GM19468 (cell line): ENCODE results near the gene FHOD1.

Experiments used
- ATAC-seq: cut with Tn5 transposase; IDR thresholded peaks from one replicate; pipeline ENCODE4 v1.9.1; 2021; ENCODE audit warnings: mild to moderate bottlenecking, moderate library complexity, moderate number of reproducible peaks; ENCODE audit not compliant: unreplicated experiment; ENCODE audit errors: extremely low read depth

The FHOD1 gene

DNA sequence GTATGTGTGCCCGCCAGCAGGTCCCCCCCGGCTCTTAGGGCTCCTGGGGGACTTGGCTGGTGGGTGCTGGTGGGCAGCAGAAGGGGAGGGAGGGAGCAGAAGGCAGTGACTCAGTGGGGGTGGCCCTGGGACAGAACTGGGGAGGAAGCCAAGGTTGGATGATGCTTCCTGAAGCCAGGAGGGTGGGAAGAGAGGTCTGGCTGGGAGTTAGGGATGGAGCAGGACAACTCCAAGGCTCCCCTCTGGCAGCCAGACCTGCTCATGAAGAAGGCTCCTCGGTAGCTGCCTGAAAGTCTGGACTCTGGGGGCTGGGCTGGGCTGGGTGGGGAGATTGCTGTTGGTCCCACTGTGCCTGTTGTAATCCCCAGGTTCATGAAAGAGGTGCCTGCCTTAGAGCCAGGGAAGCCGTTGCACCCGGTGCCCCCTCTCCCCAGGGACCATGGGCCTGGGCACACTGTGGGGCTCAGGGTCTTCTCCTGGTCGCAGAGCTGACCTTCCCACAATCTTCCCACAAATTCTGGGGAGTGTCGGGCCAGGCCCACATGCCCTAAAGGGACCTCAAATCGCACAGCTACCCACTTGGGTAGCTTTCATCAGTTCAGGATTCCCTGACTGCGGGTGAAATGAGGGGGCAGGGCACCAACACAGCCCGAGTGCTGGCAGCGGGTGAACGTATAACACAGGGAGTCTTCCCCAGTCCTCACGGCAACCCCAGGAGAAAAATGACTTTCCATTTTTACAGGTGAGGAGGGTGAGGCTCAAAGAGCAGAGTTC is 30.9 kb upstream of the FHOD1 start:
- no peak for ATAC-seq

- no peak for ATAC-seq
These were observed 30.2 kb upstream of the FHOD1 start for GRCh38 chr16:67277294-67277998.

DNA sequence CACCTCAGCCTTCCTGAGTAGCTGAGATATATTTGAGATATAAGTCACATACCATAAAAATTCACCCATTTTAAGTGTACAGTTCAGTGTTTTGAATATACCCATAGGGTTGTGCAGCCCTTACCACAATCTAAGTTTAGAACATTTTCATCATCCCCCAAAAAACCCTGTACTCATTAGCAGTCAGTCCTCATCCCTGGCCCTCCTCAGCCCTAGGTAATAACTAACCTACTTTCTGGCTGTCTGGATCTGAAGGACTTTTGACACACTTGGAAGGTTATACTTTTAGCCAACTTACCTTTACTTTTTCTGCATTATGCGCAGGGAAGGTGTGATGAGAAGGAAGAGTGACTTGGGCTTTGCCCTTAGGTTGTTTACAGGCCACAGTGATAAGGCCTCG is 28.0 kb upstream of the FHOD1 start:
- no peak for ATAC-seq

DNA sequence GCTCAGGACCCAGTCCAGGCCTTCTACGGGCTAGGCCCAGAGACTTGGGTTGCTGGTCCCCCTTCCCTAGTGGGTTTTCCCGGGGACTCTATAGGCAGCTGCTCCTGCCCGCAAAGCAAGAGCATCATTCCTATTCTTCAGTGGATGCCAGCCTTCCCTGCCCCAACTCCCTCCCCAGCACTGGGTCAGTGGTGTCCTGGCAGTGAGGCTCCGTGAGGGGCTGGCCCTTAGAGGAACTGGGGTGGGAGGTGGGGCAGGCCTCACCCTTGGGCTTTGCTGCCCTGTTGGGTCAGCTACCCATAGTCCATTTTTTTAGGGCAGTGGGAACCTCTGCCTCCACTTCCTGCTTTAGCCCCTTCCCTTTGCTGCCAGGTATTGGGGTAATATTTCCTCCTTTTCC is 24.2 kb upstream of the FHOD1 start:
- no peak for ATAC-seq

GRCh38 chr16:67270931-67271338 is 23.7 kb upstream of the FHOD1 start:
- no peak for ATAC-seq

DNA sequence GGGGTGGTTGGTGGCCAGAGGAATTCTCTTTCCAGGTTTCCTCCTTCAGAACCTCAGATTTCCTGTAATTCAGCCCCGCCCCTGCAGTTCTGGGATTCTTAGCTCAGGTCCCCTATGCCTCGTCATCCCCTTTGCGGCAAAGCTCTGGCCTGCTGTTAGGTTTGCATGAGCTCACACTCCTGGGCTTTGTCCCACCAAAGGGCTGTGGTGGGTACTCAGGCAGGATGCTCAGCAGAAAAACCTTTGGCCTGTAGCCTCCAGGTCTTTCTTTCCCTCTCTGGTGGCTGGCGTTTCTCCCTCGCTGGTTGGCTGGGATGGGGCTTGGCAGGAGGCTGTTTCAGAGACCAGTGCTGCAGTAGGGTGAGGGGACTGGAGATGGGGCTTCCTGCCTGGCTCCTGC is 22.5 kb upstream of the FHOD1 start:
- ATAC-seq, result no peak

- no peak for ATAC-seq
These were observed 20.9 kb upstream of the FHOD1 start for GRCh38 chr16:67268136-67268579.

- no peak for ATAC-seq
These were observed 18.6 kb upstream of the FHOD1 start for GRCh38 chr16:67265834-67266233.

DNA sequence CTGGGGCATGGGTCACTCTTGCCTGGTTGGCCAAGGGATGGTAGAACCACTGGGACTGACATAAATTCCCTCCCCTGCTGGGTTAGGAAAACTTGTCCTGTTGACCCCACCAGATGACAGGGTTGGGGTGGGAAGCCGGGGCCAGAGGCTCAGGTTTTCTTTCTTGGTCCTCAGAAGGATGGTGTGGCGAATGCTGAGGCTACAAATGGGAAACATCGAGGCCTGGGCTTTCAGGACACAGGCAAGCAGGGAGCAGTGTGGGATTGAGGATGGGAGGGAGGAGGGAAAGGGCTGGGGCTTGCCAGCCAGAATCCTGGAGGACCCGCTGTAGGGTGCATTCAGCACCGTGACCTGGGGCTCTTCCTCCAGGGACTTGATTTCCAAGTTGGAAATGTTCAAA is 17.6 kb upstream of the FHOD1 start:
- no peak for ATAC-seq

DNA sequence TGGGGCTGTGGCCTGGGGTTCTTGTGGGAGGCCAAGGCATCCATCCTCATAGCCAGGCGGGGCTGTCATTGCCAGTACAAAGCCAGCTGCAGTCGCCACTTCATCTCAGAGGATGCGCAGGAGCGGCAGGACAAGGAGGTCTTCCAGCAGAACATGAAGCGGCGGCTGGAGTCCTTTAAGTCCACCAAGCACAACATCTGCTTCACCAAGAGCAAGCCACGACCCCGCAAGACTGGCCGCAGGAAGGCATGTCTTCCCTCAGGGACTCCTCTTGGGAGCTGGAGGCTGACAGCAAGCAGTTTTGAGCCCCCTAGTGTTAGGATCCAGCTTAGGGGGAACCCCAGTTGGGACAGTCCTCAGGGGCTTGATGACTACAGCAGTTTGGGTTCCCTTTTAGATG is 17.0 kb upstream of the FHOD1 start:
- ATAC-seq, result no peak

DNA sequence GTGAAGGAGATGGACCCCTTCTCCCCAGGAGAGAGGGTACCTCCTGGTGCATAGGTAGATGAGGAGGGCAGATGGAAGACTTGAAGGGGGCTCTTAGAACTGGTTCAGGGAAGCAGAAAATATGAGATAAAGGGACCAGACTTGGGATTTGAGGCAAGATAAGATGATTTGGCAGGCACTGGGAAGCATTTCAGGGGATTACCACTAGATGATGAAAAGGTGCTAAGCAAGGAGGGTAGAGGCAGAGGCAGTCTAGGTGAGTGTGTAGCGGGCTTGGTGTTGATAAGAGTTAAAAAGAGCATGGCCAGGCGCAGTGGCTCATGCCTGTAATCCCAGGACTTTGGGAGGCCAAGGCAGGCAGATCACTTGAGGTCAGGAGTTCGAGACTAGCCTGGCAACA is 15.9 kb upstream of the FHOD1 start:
- ATAC-seq, result no peak

DNA sequence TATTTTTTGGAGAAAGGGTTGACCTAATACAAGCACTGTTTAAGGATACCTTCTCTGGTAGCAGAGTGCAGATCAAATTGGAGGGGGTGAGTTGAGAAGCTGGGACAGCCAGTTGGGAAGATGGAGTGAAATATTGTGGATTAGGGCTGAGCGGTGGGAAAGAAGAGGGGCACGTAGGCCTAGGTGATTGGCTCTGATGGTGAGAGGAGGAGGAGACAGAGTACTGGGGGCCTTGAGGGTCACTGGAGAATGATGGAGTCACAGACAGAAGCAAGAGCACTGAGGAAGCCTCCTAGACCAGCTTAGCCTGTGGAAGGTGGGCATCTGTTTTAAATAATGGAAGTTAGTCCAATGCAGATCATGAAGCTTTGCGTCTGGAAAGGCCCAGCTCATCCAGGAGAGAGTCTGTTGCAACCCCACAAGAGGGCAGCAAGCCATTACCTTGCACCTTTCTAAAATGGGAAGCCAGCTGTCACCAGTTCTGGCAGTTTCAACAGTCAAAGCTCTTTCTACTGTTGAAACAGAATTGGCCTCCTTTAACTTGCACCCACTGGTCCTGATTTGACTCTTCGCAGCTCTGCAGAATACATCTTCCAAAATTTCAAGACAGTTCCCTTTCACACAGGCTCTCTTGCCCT is 13.3 kb upstream of the FHOD1 start:
- no peak for ATAC-seq

GRCh38 chr16:67259705-67260104 is 12.4 kb upstream of the FHOD1 start:
- ATAC-seq, result no peak

- ATAC-seq, result no peak
These were observed 11.0 kb upstream of the FHOD1 start for GRCh38 chr16:67258161-67258835.

DNA sequence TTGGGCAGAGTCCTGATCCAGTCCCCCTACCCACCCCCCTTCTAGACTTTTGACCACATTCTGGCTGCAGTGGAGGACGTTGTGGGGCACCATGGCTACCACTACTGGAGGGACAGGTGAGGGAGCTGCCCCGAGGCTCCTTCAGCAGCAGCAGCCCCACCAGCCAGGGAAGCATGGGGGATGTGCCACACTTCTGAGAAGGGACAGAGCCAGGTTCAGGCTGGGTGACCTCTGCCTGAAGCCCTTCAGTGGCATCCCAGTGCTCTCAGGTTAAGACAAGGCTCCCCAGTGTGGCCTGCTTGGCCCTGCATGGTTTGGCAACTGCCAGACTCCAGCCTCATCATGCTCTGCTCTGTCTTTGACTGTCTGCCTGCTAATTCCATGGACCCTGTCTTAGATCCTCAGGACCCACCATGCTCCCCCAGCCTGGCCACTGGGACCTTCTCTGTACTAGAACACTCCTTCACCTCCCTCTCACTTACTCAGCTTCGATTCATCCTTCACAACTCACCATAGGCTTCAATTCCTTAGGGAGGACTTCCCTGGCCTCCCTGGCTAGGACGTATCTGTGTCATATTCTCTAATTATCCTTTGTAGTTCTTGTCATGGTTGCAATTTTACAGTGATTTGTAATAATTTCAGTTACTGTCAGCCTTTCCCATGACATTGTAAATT is 10.3 kb upstream of the FHOD1 start:
- no peak for ATAC-seq

DNA sequence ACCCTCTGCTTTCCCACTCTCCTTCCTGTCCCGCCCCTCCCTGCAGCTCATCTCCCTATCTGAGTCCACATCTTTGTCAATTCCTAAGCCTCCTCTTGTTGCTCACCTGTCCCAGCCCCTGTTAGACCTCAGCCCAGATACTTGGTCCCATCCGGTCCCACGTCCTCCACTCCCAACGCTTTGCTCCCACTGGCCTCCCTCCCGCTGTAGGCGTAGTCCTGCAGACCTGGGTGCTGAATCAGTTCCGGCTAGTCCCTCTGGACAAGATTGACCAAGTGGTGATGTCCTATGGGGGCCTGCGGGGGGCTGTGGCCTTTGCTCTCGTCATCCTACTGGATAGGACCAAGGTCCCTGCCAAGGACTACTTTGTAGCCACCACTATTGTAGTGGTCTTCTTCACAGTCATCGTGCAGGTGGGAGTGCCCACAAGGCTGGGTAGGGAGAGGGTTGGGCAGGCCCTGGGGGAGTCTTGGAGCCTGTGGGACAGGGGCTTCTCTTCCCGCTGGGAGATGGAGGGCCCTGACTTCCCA is 9.5 kb upstream of the FHOD1 start:
- no peak for ATAC-seq

GRCh38 chr16:67255553-67256221 is 8.4 kb upstream of the FHOD1 start:
- no peak for ATAC-seq

GRCh38 chr16:67254801-67255552 is 7.7 kb upstream of the FHOD1 start:
- no peak for ATAC-seq
